ENCODE results near the gene SPO11. TPM values are rescaled to one million over a fixed set of nuclear protein-coding genes. Genes with fewer than 3 reads are reported as not detected.

The SPO11 gene
- total RNA-seq, 1 donor from 2014 or later: not detected

DNA sequence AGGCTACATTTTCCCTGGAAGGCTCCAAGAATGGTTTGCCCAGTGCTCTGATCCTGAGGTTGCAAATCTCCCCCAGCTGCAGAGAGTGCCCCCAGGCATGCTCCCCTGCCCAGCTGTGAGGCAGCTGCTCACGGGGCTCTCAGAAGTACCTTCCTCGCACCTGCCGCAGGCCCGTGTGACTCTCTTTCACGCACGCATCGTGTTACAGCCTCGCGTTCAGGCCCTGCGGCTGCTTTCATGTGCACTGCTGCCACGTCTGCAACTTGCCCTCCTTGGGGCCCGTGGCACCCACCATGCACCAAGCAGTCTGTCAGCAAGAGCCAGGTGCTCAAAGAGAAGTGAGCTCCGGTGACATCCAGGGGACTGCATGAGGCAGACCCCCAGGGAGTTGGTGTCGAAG is 28.6 kb upstream of the SPO11 start:
- peaks cover 2% of the 10 kb centered on the region for H3K27me3 ChIP-seq (ENCODE audit: control insufficient read depth, insufficient read depth, low read length)
- DNase-seq (ENCODE audit: low read depth): no peak
- no peaks in the 10 kb centered on the region for H3K36me3 ChIP-seq (ENCODE audit: control insufficient read depth, insufficient read depth, low read length)
- H3K4me3 ChIP-seq (ENCODE audit: low read depth, low read length): no peak overlapping the region
- TF ChIP-seq, protein P1, sequence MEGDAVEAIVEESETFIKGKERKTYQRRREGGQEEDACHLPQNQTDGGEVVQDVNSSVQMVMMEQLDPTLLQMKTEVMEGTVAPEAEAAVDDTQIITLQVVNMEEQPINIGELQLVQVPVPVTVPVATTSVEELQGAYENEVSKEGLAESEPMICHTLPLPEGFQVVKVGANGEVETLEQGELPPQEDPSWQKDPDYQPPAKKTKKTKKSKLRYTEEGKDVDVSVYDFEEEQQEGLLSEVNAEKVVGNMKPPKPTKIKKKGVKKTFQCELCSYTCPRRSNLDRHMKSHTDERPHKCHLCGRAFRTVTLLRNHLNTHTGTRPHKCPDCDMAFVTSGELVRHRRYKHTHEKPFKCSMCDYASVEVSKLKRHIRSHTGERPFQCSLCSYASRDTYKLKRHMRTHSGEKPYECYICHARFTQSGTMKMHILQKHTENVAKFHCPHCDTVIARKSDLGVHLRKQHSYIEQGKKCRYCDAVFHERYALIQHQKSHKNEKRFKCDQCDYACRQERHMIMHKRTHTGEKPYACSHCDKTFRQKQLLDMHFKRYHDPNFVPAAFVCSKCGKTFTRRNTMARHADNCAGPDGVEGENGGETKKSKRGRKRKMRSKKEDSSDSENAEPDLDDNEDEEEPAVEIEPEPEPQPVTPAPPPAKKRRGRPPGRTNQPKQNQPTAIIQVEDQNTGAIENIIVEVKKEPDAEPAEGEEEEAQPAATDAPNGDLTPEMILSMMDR (IDR thresholded peaks at IDR 0.05; ENCODE audit: insufficient read depth, low read length, poor library complexity, severe bottlenecking): no peak

DNA sequence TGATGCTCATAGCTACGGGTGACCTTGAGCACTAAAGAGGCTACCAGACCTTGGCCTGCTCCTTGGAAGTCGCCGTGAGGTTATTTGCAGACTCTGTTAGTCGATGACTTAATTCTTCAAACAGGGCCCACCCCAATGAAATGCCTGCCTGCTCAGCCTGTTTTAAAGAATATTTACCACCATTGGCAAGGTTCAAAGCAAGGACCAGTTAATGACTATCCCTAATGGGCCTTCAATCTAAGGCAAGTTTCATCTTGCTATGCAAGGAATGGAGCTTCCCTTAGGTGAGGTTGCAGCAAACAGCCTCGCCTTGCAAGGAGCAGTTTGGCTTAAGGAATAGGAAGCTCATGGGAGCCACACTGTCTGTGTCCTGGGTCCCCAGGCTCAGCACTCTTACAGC is 22.9 kb upstream of the SPO11 start:
- Histone ChIP-seq H3K36me3 (ENCODE audit: control insufficient read depth, insufficient read depth, low read length) (no peaks in the 10 kb centered on the region), H3K27me3 (ENCODE audit: control insufficient read depth, insufficient read depth, low read length) (peaks cover 6% of the 10 kb centered on the region), H3K4me3 (ENCODE audit: low read depth, low read length) (no peak overlapping the region)
- DNase-seq (ENCODE audit: low read depth): no peak
- TF ChIP-seq, protein P1 (IDR thresholded peaks at IDR 0.05; ENCODE audit: insufficient read depth, low read length, poor library complexity, severe bottlenecking): no peak

DNA sequence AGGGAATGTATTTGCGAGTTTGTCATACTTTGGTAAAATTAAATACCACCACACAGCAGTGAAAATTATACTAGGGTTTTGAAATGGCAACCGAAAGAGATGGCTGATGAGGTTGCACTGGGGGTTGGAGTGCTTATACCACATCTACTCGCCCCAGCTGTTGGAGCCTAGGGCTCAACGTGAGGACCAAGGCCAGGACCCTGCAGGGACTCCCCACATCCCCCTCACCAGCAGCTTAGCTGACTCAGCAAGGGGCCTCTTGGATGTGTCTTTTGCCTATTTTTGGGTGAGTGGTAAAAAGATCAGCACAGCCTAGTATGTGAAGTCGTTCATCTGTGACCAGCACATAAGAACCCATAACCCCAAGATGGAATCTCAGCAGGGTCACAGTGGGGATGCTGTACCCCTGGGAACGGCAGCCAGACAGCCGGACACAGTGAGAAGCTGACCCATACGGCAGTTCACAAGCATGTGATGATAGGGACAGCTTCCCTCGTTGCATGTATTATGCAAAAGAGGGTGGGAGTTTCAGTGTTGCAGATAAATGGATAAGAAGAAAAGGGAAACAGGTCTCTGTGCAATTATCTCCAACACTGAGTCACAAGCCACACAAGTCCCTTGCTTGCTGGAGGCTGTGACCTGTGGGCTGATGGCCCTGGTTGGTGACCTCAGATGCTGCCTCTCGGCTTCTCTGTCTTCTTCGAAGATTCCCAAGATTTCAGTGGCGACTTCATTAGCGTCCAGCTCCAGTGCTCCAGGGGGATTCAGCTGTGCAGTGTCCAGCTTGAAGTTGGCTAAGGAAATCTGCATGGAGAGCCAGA is 20.9 kb upstream of the SPO11 start:
- Histone ChIP-seq H3K27me3 (ENCODE audit: control insufficient read depth, insufficient read depth, low read length) (peaks cover 6% of the 10 kb centered on the region), H3K4me3 (ENCODE audit: low read depth, low read length) (no peak overlapping the region), H3K36me3 (ENCODE audit: control insufficient read depth, insufficient read depth, low read length) (no peaks in the 10 kb centered on the region)
- DNase-seq (ENCODE audit: low read depth): no peak
- TF ChIP-seq, protein P1 (IDR thresholded peaks at IDR 0.05; ENCODE audit: insufficient read depth, low read length, poor library complexity, severe bottlenecking): no peak

DNA sequence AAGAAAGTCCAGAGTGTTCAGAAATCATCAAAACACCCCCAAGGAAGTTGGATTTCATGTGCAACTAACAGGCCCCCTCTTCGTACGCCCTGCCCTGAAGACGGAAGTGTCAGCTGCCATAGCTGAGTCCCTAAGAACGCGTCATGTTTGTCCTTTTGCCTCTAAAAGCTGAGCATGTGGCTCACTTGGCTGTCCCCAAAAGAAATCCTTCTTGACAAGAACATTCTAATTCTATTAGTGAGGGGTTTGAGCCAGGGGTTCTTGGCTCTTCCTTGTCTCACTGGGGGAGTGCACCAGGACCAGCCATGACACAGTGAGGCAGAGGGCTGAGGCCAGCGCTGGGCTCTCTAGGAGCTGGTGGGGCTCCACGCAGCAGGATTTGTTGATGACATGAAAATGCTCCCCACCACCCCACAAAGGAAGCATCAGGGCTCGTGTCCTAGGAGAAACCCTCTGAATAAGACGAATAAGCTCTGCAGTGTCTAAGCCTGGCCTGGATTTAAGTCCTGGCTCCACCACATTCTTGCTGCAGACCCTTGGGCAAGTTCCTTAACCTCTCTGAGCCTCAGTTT is 20.0 kb upstream of the SPO11 start:
- Histone ChIP-seq H3K36me3 (ENCODE audit: control insufficient read depth, insufficient read depth, low read length) (no peaks in the 10 kb centered on the region), H3K4me3 (ENCODE audit: low read depth, low read length) (no peak overlapping the region), H3K27me3 (ENCODE audit: control insufficient read depth, insufficient read depth, low read length) (peaks cover 6% of the 10 kb centered on the region)
- DNase-seq (ENCODE audit: low read depth): no peak
- TF ChIP-seq, protein P1 (IDR thresholded peaks at IDR 0.05; ENCODE audit: insufficient read depth, low read length, poor library complexity, severe bottlenecking): no peak

DNA sequence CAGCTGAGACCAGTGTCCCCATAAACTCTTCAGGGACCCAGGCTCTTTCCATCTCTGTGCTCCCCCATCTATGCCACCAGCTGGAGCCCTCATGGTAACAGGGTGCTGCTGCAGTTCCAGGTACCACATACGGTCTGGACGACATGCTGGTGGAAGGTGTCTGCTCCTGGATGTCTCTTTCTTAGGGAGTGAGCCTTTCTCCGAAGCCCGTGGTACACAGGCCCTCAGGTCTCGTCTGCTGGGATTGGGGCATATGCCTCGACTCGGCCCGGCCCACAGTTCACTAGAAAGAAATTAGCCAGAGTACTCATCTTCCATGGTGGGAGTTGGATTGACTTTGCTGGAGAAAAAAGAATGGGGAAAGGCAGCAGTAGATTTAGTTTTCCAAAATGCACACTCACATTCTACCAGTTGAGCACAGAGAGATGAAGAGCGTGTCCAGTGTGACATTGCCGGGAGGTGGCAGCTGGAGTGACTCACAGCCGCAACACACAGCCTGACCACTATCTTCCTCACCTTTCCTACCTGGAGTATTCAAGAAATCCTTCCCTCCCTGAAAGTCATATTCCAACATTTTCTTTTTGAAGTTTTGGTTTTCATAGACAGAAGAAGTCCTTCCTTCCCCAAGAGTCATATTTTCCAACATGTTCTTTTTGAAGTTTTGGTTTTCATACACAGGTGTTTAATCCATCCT is 18.6 kb upstream of the SPO11 start:
- no peak for DNase-seq (ENCODE audit: low read depth)
- Histone ChIP-seq H3K36me3 (ENCODE audit: control insufficient read depth, insufficient read depth, low read length) (no peaks in the 10 kb centered on the region), H3K4me3 (ENCODE audit: low read depth, low read length) (no peak overlapping the region), H3K27me3 (ENCODE audit: control insufficient read depth, insufficient read depth, low read length) (peaks cover 6% of the 10 kb centered on the region)
- TF ChIP-seq, protein P1 (IDR thresholded peaks at IDR 0.05; ENCODE audit: insufficient read depth, low read length, poor library complexity, severe bottlenecking): no peak
